Lower lobe of right lung (tissue), 2 donors: ENCODE data around the gene COL23A1. TPM values are rescaled to one million over a fixed set of nuclear protein-coding genes. Genes with fewer than 3 reads are reported as not detected.

Experiments
- ATAC-seq, 2 donors: fragments of 200-7000 bp; cut with Tn5 transposase; one replicate each; pipeline ENCODE4 v1.9.1; 2020 to 2022; ENCODE audit warnings: mild to moderate bottlenecking in 2 of 2, moderate library complexity in 2 of 2
- DNase-seq: peaks from one replicate; pipeline ENCODE4 v3.0.0-alpha.2; 2020
- H3K27ac ChIP-seq: fragments of 200-600 bp; one replicate; pipeline ENCODE4 v1.8.0; 2022
- H3K27me3 ChIP-seq: fragments of 200-600 bp; one replicate; pipeline ENCODE4 v1.8.0; 2022; ENCODE audit warnings: low read depth
- H3K36me3 ChIP-seq: fragments of 200-600 bp; one replicate; pipeline ENCODE4 v1.8.0; 2022; ENCODE audit warnings: mild to moderate bottlenecking
- H3K4me1 ChIP-seq: fragments of 200-600 bp; one replicate; pipeline ENCODE4 v1.8.0; 2022
- H3K4me3 ChIP-seq: fragments of 200-600 bp; one replicate; pipeline ENCODE4 v1.8.0; 2022; ENCODE audit warnings: mild to moderate bottlenecking
- H3K9me3 ChIP-seq: fragments of 200-600 bp; one replicate; pipeline ENCODE4 v1.8.0; 2022
- intact Hi-C: fragments of 100-400 bp; cut with DNase I; formaldehyde crosslinking; loops from one replicate; pipeline ENCODE4 v1.11.0; 2022
- total RNA-seq: library from RNA; stranded (reverse); fragmentation: NEBNext Ultra II Directional; extraction: Animal tissue kit (Norgen Biotek cat#: 25700); gene quantifications from one replicate; pipeline ENCODE4 v1.2.1, GENCODE V29; 2021
- TF ChIP-seq, protein P1 (sequence below): fragments of 200-600 bp; IDR thresholded peaks from one replicate; pipeline ENCODE4 v1.8.0; 2022; ENCODE audit warnings: antibody characterized with exemption, mild to moderate bottlenecking
- donor health status: DM: no; HTN: yes; CAD: no; lungs with severe emphysema.

Gene COL23A1
- total RNA-seq, 1 donor from 2014 or later = 1.2 TPM

DNA sequence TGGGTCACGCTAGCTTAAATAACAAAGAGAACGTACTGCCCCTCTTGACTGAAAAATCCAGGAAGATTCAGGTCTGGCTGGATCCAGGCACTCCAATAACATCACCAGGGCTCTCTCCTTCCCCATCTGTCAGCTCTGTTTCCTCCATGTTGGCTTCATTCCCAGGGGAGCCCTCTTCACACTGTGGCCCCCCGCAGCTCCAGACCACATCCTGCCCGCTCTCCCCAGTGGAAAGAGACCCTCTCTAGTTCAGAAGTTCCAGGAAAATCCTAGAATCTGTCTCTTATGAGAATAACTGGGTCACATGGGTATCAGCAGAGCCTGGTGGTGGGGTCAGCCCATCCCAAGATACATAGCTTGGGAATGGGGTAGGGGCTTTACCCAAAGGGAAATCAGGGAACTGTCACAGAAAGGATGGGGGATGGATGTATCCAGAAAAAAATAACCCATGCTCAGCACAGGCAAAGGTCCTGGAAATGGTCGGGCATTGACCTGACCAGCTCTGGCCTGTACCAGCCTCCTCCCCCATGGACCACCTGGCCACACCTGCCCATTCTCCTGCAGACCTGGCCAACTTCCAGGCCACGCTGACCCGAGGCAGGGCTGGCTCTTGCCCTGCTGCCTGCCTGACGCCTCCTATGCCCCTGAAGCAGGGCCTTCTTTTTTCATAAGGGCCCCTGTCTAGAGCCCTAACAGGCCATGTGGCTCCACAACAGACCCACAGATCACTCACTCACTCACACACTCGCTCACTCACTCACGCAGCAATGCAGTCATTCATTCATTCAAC, 65.9 kb downstream of the COL23A1 start:
- Histone ChIP-seq H3K9me3 (no peaks in the 10 kb centered on the region), H3K27me3 (no peaks in the 10 kb centered on the region), H3K36me3 (no peaks in the 10 kb centered on the region), H3K4me1 (no peaks in the 10 kb centered on the region), H3K4me3 (no peak overlapping the region), H3K27ac (no peak overlapping the region)
- ATAC-seq (no peak), DNase-seq (no peak)
- intact Hi-C loops = no loop called here
- TF ChIP-seq, protein P1, sequence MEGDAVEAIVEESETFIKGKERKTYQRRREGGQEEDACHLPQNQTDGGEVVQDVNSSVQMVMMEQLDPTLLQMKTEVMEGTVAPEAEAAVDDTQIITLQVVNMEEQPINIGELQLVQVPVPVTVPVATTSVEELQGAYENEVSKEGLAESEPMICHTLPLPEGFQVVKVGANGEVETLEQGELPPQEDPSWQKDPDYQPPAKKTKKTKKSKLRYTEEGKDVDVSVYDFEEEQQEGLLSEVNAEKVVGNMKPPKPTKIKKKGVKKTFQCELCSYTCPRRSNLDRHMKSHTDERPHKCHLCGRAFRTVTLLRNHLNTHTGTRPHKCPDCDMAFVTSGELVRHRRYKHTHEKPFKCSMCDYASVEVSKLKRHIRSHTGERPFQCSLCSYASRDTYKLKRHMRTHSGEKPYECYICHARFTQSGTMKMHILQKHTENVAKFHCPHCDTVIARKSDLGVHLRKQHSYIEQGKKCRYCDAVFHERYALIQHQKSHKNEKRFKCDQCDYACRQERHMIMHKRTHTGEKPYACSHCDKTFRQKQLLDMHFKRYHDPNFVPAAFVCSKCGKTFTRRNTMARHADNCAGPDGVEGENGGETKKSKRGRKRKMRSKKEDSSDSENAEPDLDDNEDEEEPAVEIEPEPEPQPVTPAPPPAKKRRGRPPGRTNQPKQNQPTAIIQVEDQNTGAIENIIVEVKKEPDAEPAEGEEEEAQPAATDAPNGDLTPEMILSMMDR = no peak

DNA sequence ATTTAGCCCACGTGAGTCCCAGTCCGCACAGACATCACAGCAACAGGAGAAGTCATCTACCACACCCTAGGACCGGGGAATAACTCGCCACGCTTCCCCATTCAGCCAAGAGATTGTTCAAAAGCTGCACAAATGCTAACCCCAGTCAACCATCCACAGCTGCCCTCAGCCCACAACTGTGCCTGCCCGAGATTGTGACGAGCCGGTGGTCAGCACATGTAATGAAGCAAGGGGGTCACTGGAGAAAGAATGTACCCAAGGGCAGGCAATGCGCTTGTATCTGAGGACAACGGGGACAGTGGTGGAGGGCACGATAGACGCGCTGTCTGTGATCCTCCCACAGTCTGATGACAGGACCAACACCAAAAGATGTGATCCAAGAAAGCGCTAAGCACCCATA, 67.8 kb downstream of the COL23A1 start:
- H3K4me3 ChIP-seq = no peak overlapping the region
- H3K36me3 ChIP-seq = no peaks in the 10 kb centered on the region
- no peaks in the 10 kb centered on the region for H3K9me3 ChIP-seq
- no peak for ATAC-seq
- H3K27ac ChIP-seq = no peak overlapping the region
- TF ChIP-seq, protein P1 = no peak
- DNase-seq = no peak
- H3K4me1 ChIP-seq = no peaks in the 10 kb centered on the region
- intact Hi-C loops = no loop called here
- no peaks in the 10 kb centered on the region for H3K27me3 ChIP-seq

DNA sequence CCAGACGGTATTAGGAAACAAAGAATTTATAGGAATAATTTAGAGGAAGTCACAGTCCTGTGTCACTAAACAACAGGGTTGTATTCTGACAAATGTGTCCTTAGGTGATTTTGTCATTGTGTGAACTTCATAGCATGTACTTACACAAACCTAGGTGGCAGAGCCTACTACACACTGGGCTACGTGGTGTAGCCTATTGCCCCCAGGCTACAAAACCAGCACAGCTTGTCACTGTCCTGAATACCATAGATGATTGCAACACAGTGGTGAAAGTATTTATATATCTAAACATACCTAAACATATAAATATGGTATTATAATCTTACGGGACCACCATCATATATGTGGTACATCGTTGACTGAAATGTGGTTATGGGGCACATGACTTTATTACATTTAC, 69.3 kb downstream of the COL23A1 start:
- H3K4me3 ChIP-seq = no peak overlapping the region
- DNase-seq = no peak
- TF ChIP-seq, protein P1 = no peak
- no peaks in the 10 kb centered on the region for H3K9me3 ChIP-seq
- no peaks in the 10 kb centered on the region for H3K27me3 ChIP-seq
- H3K36me3 ChIP-seq = no peaks in the 10 kb centered on the region
- intact Hi-C loops = no loop called here
- no peaks in the 10 kb centered on the region for H3K4me1 ChIP-seq
- no peak overlapping the region for H3K27ac ChIP-seq
- ATAC-seq = no peak

- Histone ChIP-seq H3K4me3 (no peak overlapping the region), H3K4me1 (no peaks in the 10 kb centered on the region), H3K9me3 (no peaks in the 10 kb centered on the region), H3K36me3 (no peaks in the 10 kb centered on the region), H3K27me3 (no peaks in the 10 kb centered on the region), H3K27ac (no peak overlapping the region)
- no peak for DNase-seq
- intact Hi-C loops = no loop called here
- ATAC-seq = no peak
- TF ChIP-seq, protein P1 = no peak
Observed at GRCh38 chr5:178519804-178520203, 70.4 kb downstream of the COL23A1 start.

GRCh38 chr5:178519155-178519554, 71.0 kb downstream of the COL23A1 start:
- DNase-seq = no peak
- TF ChIP-seq, protein P1 = no peak
- Histone ChIP-seq H3K36me3 (no peaks in the 10 kb centered on the region), H3K27me3 (no peaks in the 10 kb centered on the region), H3K4me1 (no peaks in the 10 kb centered on the region), H3K4me3 (no peak overlapping the region), H3K9me3 (no peaks in the 10 kb centered on the region), H3K27ac (no peak overlapping the region)
- intact Hi-C loops = no loop called here
- no peak for ATAC-seq
